Keratinocyte (primary cell): ENCODE data around the gene NID2.

Experiments
- CTCF ChIP-seq, 3 experiments: IDR thresholded peaks in 1 of 3; conservative IDR thresholded peaks in 1 of 3; optimal IDR thresholded peaks in 1 of 3; 2 replicates in 2 of 3; 3 replicates in 1 of 3; pipeline versions ENCODE3 to v1.5.1; 2011; ENCODE audit warnings: low read length in 3 of 3, mild to moderate bottlenecking in 3 of 3, moderate library complexity in 2 of 3, control low read depth in 1 of 3, inconsistent platforms in 1 of 3; ENCODE audit not compliant: insufficient read depth in 2 of 3; ENCODE audit errors: extremely low read depth in 1 of 3
- EZH2 ChIP-seq: IDR thresholded peaks from one replicate; pipeline ENCODE4 v1.6.1; 2012; ENCODE audit warnings: inconsistent platforms, mild to moderate bottlenecking, low read length, moderate library complexity

GRCh38 chr14:51959928-51960327 lies 108.9 kb downstream of the NID2 start:
- no peak for TF ChIP-seq CTCF (optimal IDR thresholded peaks at IDR 0.05 in 1 of 3, IDR thresholded peaks at IDR 0.05 in 1 of 3, conservative IDR thresholded peaks at IDR 0.05 in 1 of 3; ENCODE audit: extremely low read depth in 1 of 3, insufficient read depth in 2 of 3, low read length in 3 of 3)
- no peak for TF ChIP-seq EZH2
